ENCODE measurements around the gene MYOD1.

MYOD1 gene

DNA sequence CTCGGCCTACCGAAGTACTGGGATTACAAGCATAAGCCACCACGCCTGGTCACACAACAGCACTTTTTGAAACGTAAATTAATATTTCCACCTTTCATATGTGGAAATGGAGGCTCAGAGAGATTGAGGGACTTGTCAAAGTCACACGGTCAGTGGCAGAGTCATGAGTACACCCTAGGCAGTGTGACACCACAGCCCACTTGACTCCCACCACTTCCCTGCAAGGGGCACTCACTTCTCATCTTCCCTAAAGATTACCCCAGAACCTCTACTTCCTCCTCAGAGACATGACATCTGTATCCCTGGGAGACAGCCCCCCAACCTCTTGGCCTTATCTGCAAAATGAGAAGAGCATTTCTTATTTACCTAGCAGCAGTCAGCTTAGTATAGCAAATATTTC lies 16.5 kb upstream of the MYOD1 start:
- 78 to 84% methylated on average over 5 of the region's 5 CpGs for WGBS, 2 experiments
- peaks cover 6% of the 10 kb centered on the region for H3K4me1 ChIP-seq (ENCODE audit: control insufficient read depth, insufficient read depth, low read length)
- H3K27ac ChIP-seq (ENCODE audit: insufficient read depth, low read depth, low read length, poor library complexity, severe bottlenecking), result no peak overlapping the region
- no peaks in the 10 kb centered on the region for H3K27me3 ChIP-seq (ENCODE audit: control insufficient read depth, insufficient read depth, low read length, poor library complexity, severe bottlenecking)
- no peaks in the 10 kb centered on the region for H3K9me3 ChIP-seq (ENCODE audit: control insufficient read depth, low read length)
- H3K4me3 ChIP-seq (ENCODE audit: insufficient read depth, low read depth, low read length), result no peak overlapping the region
- no peaks in the 10 kb centered on the region for H3K36me3 ChIP-seq (ENCODE audit: control insufficient read depth, insufficient read depth, low read length)

DNA sequence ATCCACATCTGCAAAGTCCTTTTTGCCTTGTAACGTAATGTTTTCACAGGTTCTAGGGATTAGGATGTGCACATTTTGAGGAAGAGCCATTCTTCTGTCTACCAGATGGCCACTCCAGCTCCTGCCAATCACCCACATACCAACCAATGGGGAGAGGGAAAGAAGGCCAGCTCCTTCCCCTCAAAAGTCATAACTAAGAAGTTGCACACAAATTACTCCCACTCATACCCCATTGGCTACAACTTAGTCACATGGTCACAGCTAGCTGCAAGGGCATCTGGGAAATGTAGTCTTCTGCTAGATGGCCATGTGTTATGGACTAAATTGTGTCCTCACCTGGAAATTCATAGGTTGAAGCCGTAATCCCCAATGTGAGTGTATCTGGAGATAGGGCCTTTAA lies 15.4 kb upstream of the MYOD1 start:
- WGBS, 2 experiments, result 96 to 98% methylated on average over 2 of the region's 2 CpGs

DNA sequence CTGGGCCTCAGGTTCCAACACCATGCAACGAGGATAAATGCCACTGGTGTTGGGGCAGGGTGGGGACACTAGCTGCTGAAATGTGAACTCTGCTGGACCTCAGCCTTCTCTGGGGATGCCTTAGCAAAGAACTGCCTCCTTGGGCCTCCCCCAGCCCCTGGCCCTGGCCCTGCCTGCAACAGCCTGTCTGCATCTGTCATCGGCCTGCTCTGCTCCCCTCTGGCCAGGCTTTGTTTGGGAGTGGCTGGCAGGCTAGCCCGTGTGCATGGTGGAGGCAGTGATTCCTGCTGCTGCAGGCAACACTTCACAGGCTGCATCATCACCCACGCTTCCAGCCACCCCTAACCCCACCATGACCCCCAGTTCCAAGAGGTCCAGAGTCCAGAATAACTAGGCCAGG lies 11.5 kb upstream of the MYOD1 start:
- WGBS, 2 experiments, result 71 to 74% methylated on average over 4 of the region's 4 CpGs
- Histone ChIP-seq H3K9me3 (ENCODE audit: control insufficient read depth, low read length) (no peaks in the 10 kb centered on the region), H3K27ac (ENCODE audit: insufficient read depth, low read depth, low read length, poor library complexity, severe bottlenecking) (no peak overlapping the region), H3K4me3 (ENCODE audit: insufficient read depth, low read depth, low read length) (no peak overlapping the region), H3K36me3 (ENCODE audit: control insufficient read depth, insufficient read depth, low read length) (no peaks in the 10 kb centered on the region), H3K27me3 (ENCODE audit: control insufficient read depth, insufficient read depth, low read length, poor library complexity, severe bottlenecking) (peaks cover 30% of the 10 kb centered on the region), H3K4me1 (ENCODE audit: control insufficient read depth, insufficient read depth, low read length) (no peaks in the 10 kb centered on the region)

More for the DNA sequence above, 15.4 kb upstream of the MYOD1 start:
- Histone ChIP-seq H3K27ac (ENCODE audit: insufficient read depth, low read depth, low read length, poor library complexity, severe bottlenecking) (no peak overlapping the region), H3K9me3 (ENCODE audit: control insufficient read depth, low read length) (no peaks in the 10 kb centered on the region), H3K36me3 (ENCODE audit: control insufficient read depth, insufficient read depth, low read length) (no peaks in the 10 kb centered on the region), H3K4me3 (ENCODE audit: insufficient read depth, low read depth, low read length) (no peak overlapping the region), H3K4me1 (ENCODE audit: control insufficient read depth, insufficient read depth, low read length) (peaks cover 6% of the 10 kb centered on the region), H3K27me3 (ENCODE audit: control insufficient read depth, insufficient read depth, low read length, poor library complexity, severe bottlenecking) (no peaks in the 10 kb centered on the region)

DNA sequence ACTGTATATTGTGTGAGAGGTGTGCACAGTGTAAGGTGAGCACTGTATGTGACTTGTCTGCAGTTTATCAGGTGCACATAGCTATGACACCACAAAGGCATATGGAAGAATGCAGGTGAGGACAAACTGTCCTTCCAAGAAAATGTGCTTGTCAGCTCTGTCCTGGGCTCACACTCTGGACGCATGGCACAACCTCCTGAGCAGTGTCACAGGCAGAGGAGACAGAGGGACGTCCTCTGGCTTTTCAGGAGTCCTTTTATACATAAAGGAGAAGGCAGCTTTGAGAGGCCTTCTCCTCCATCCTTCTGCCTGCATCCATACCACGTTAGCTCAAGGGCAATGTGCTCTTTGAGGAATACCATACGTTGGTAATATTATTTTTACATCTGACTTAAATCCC lies 7.5 kb upstream of the MYOD1 start:
- WGBS, 2 experiments, result 39 to 51% methylated on average over 4 of the region's 4 CpGs
- Histone ChIP-seq H3K36me3 (ENCODE audit: control insufficient read depth, insufficient read depth, low read length) (no peaks in the 10 kb centered on the region), H3K27ac (ENCODE audit: insufficient read depth, low read depth, low read length, poor library complexity, severe bottlenecking) (no peak overlapping the region), H3K4me3 (ENCODE audit: insufficient read depth, low read depth, low read length) (no peak overlapping the region), H3K9me3 (ENCODE audit: control insufficient read depth, low read length) (no peaks in the 10 kb centered on the region), H3K4me1 (ENCODE audit: control insufficient read depth, insufficient read depth, low read length) (no peaks in the 10 kb centered on the region), H3K27me3 (ENCODE audit: control insufficient read depth, insufficient read depth, low read length, poor library complexity, severe bottlenecking) (peaks cover 61% of the 10 kb centered on the region)

DNA sequence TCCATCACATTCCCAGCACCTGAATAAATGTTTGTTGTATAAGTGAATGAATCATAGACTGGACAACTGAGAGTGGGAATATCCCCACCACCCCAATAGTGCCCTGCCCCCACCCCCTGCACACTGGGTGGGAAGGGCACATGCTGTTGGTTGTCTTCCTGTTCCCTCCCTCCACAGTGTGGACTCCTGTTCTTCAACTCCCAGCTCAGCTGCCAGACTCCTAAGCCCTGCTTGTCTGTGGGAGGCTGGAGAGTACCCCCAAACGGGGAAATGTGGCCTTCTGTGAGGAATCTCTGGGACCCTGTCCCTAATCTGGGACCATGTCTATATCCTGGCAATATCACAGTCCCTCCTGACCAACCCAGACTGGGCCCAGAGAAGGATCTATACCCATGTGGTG lies 5.5 kb upstream of the MYOD1 start:
- Histone ChIP-seq H3K27me3 (ENCODE audit: control insufficient read depth, insufficient read depth, low read length, poor library complexity, severe bottlenecking) (peaks cover 81% of the 10 kb centered on the region), H3K9me3 (ENCODE audit: control insufficient read depth, low read length) (no peaks in the 10 kb centered on the region), H3K27ac (ENCODE audit: insufficient read depth, low read depth, low read length, poor library complexity, severe bottlenecking) (no peak overlapping the region), H3K36me3 (ENCODE audit: control insufficient read depth, insufficient read depth, low read length) (no peaks in the 10 kb centered on the region), H3K4me1 (ENCODE audit: control insufficient read depth, insufficient read depth, low read length) (peaks cover 6% of the 10 kb centered on the region), H3K4me3 (ENCODE audit: insufficient read depth, low read depth, low read length) (no peak overlapping the region)
- WGBS, 2 experiments, result 0 to 8% methylated on average over 1 of the region's 1 CpG

DNA sequence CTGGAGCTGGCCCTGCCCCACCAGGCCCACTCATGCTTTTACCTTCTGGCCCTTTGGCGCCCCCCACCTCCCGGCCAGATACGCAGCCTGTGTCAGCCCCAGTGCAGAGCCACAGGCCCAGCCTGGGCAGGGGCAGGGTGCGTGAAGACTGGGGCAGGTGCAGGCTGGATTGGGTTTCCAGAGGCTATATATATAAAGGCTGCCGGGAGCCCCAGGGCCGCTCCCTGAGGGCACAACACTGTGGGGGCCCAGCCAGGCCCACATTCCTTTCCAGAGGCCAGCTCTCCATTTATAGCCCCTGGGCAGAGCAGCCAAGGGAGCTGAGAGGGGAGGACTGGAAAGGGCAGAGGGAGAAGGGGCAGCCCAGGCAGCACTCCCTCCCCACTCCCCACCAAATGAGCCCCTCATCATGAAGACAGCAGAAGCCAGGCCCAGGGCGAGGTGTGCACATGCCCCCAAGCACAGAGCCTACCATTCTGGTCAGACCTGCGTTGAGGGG lies 5.0 kb upstream of the MYOD1 start:
- Histone ChIP-seq H3K9me3 (ENCODE audit: control insufficient read depth, low read length) (no peaks in the 10 kb centered on the region), H3K4me1 (ENCODE audit: control insufficient read depth, insufficient read depth, low read length) (peaks cover 9% of the 10 kb centered on the region), H3K4me3 (ENCODE audit: insufficient read depth, low read depth, low read length) (no peak overlapping the region), H3K27me3 (ENCODE audit: control insufficient read depth, insufficient read depth, low read length, poor library complexity, severe bottlenecking) (peaks cover 87% of the 10 kb centered on the region), H3K27ac (ENCODE audit: insufficient read depth, low read depth, low read length, poor library complexity, severe bottlenecking) (no peak overlapping the region), H3K36me3 (ENCODE audit: control insufficient read depth, insufficient read depth, low read length) (no peaks in the 10 kb centered on the region)
- 61 to 73% methylated on average over 8 of the region's 8 CpGs for WGBS, 2 experiments

DNA sequence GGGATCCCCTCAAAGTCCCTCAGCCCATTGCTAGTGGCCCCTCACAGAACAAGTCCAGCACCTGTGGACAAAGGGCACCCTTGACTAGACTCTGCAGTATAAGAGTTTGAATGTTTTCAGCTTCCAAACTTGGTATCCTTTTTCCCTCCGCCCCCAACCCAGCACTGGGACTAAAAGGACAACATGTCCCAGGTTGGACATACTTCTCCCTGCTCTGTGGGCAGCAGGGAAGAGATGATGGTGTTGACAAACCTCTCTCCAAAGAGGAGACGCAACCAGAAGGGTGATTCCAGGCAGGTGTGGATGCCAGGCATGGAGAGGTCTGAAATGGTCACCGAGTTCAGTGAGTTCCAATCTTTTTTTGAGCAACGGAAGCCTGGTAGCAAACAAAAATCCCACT lies 4.5 kb upstream of the MYOD1 start:
- Histone ChIP-seq H3K36me3 (ENCODE audit: control insufficient read depth, insufficient read depth, low read length) (no peaks in the 10 kb centered on the region), H3K27me3 (ENCODE audit: control insufficient read depth, insufficient read depth, low read length, poor library complexity, severe bottlenecking) (peaks cover 90% of the 10 kb centered on the region), H3K4me1 (ENCODE audit: control insufficient read depth, insufficient read depth, low read length) (peaks cover 9% of the 10 kb centered on the region), H3K27ac (ENCODE audit: insufficient read depth, low read depth, low read length, poor library complexity, severe bottlenecking) (no peak overlapping the region), H3K9me3 (ENCODE audit: control insufficient read depth, low read length) (no peaks in the 10 kb centered on the region), H3K4me3 (ENCODE audit: insufficient read depth, low read depth, low read length) (no peak overlapping the region)
- 90 to 96% methylated on average over 4 of the region's 4 CpGs for WGBS, 2 experiments

DNA sequence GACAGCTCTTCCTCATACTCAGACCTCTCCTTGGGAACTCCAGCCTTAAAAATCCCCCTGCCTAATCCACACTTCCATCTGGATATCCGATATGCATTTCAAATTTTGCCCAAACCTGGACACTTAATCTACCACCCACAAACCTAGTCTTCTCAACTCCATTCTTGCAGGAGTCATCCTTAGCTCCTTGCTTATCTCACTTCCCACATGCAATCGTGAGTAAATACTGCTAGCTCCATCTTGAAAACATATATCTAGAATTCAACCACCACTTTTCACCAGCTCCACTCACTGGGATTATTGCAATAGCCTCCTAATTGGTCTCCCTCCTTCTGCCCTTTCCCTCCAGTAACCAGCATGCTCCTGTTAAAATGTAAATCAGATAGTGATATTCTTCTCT lies 2.6 kb upstream of the MYOD1 start:
- Histone ChIP-seq H3K9me3 (ENCODE audit: control insufficient read depth, low read length) (no peaks in the 10 kb centered on the region), H3K4me1 (ENCODE audit: control insufficient read depth, insufficient read depth, low read length) (peaks cover 17% of the 10 kb centered on the region), H3K27me3 (ENCODE audit: control insufficient read depth, insufficient read depth, low read length, poor library complexity, severe bottlenecking) (peaks cover 91% of the 10 kb centered on the region), H3K36me3 (ENCODE audit: control insufficient read depth, insufficient read depth, low read length) (no peaks in the 10 kb centered on the region), H3K27ac (ENCODE audit: insufficient read depth, low read depth, low read length, poor library complexity, severe bottlenecking) (no peak overlapping the region), H3K4me3 (ENCODE audit: insufficient read depth, low read depth, low read length) (no peak overlapping the region)
- WGBS, 2 experiments, result 85 to 89% methylated on average over 2 of the region's 2 CpGs

DNA sequence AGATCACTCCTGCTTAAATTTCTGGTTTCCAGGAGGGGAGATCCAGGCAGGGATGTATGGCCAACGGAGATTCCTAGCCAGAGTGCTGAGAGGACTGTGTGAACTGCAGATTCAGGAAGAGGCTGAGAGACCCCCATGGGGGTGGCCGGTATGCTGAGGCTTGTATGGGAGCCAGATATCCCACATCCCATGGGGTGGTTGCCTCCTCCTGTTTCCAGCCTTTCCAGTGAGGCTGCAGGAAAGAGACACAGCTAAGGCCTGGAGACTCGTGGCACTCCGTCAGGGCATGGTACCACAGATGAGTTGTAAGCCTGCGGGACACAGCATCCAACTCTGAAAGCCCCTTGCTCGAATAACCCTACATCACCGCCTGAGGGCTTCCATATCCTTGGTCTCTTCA lies 1.4 kb upstream of the MYOD1 start:
- WGBS, 2 experiments, result 70 to 72% methylated on average over 7 of the region's 7 CpGs
- no peak overlapping the region for H3K27ac ChIP-seq (ENCODE audit: insufficient read depth, low read depth, low read length, poor library complexity, severe bottlenecking)
- no peak overlapping the region for H3K4me3 ChIP-seq (ENCODE audit: insufficient read depth, low read depth, low read length)
- H3K4me1 ChIP-seq (ENCODE audit: control insufficient read depth, insufficient read depth, low read length), result peaks cover 17% of the 10 kb centered on the region
- H3K9me3 ChIP-seq (ENCODE audit: control insufficient read depth, low read length), result no peaks in the 10 kb centered on the region
- H3K36me3 ChIP-seq (ENCODE audit: control insufficient read depth, insufficient read depth, low read length), result no peaks in the 10 kb centered on the region
- peaks cover 91% of the 10 kb centered on the region for H3K27me3 ChIP-seq (ENCODE audit: control insufficient read depth, insufficient read depth, low read length, poor library complexity, severe bottlenecking)

DNA sequence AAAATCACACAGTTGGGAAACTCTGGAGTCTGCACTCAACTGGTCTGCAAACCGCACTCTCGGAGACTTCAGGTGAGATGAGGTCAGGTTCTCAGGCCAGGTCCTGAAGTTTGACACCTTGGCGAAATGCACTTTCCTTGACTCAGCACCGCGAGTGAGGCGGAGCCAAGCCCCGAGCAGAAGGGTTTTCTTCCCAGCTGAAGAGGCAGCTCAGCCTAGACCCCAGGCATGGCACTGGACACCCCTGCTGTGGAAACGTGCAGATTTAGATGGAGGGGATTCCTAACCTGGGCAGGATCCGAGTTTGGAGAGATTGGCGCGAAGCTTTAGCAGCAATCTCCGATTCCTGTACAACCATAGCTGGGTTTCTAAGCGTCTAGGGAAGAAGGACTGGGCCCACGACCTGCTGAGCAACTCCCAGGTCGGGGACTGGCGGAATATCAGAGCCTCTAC lies 835 bp upstream of the MYOD1 start:
- WGBS, 2 experiments, result 18 to 19% methylated on average over 16 of the region's 16 CpGs
- Histone ChIP-seq H3K4me1 (ENCODE audit: control insufficient read depth, insufficient read depth, low read length) (peaks cover 17% of the 10 kb centered on the region), H3K9me3 (ENCODE audit: control insufficient read depth, low read length) (no peaks in the 10 kb centered on the region), H3K36me3 (ENCODE audit: control insufficient read depth, insufficient read depth, low read length) (no peaks in the 10 kb centered on the region), H3K27ac (ENCODE audit: insufficient read depth, low read depth, low read length, poor library complexity, severe bottlenecking) (no peak overlapping the region), H3K27me3 (ENCODE audit: control insufficient read depth, insufficient read depth, low read length, poor library complexity, severe bottlenecking) (peaks cover 94% of the 10 kb centered on the region), H3K4me3 (ENCODE audit: insufficient read depth, low read depth, low read length) (no peak overlapping the region)

All from ectodermal cell (in vitro differentiated cells).